BJ (cell line): ENCODE results near the gene JAM3. TPM values are rescaled to one million over a fixed set of nuclear protein-coding genes. Genes with fewer than 3 reads are reported as not detected.
"Not testable (repeated sequence)": the region's sequence is repeated elsewhere in the genome, so short reads cannot be mapped to it uniquely, and the experiment has no call there.

Experiments
- CTCF ChIA-PET: fragments of 350-600 bp; formaldehyde crosslinking; extraction: SDS; loops from one replicate; lab custom pipeline; 2021; ENCODE audit warnings: antibody characterized with exemption, inconsistent platforms; lab: Yijun Ruan, JAX
- POLR2A ChIA-PET: fragments of 300-600 bp; sonication (Branson Sonifier 250); formaldehyde crosslinking; extraction: SDS; loops from one replicate; lab custom pipeline; 2021; ENCODE audit warnings: antibody characterized with exemption; lab: Charles Lee
- DNase-seq: peaks from one replicate; pipeline ENCODE4 v3.0.0-alpha.2; 2011; ENCODE audit warnings: low read depth
- H3K27me3 ChIP-seq: 2 replicates; pipeline ENCODE4 v1.6.0; 2011; ENCODE audit warnings: low read length; ENCODE audit not compliant: control insufficient read depth, insufficient read depth
- H3K36me3 ChIP-seq: 2 replicates; pipeline ENCODE4 v1.5.1; 2011; ENCODE audit warnings: low read length; ENCODE audit not compliant: control insufficient read depth, insufficient read depth
- H3K4me3 ChIP-seq: 2 replicates; pipeline ENCODE4 v1.5.1; 2011; ENCODE audit warnings: low read depth, mild to moderate bottlenecking, control low read depth, low read length
- polyA plus RNA-seq: library from polyadenylated mRNA; depleted of rRNA; stranded (reverse); fragments of >200 nt; gene quantifications from 2 replicates; pipeline ENCODE4 v1.2.3, GENCODE V29; 2011
- TF ChIP-seq, protein P1 (sequence below): IDR thresholded peaks from 2 replicates; pipeline ENCODE4 v1.5.1; 2011; ENCODE audit warnings: low read depth, mild to moderate bottlenecking, control low read depth, inconsistent platforms, low read length, moderate library complexity; ENCODE audit not compliant: insufficient read depth

JAM3 gene
- polyA plus RNA-seq, 1 experiment: 42.3 TPM

DNA sequence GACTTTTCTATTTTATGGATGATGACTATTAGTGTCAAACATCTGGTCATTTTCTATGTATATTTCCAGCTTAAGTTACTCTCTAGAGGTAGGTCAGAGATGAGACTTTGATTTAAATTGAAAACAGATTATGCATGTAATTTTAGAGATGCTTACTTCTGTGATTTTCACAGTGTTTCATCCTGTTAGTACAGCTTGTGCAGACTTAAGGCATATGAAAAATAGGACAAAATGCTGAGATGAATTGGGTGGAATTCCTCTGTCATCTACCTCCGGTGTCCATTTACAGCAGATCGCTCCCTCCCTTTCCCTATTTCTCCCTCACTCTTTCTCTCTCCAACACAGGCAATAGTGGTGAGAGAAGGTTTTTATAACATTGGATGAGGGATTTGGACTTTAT is 14.1 kb downstream of the JAM3 start:
- POLR2A ChIA-PET: interaction anchor here (0.6 kb wide), 1 partner anchor 43 kb away, joined by 3 read pairs; no protein-coding TSS in a partner anchor
- no peaks in the 10 kb centered on the region for H3K27me3 ChIP-seq

GRCh38 chr11:134086376-134086775 is 17.5 kb downstream of the JAM3 start:
- H3K36me3 ChIP-seq: no peaks in the 10 kb centered on the region
- no peak for DNase-seq
- ChIA-PET POLR2A (no interaction called here), CTCF (no interaction called here)
- TF ChIP-seq, protein P1, sequence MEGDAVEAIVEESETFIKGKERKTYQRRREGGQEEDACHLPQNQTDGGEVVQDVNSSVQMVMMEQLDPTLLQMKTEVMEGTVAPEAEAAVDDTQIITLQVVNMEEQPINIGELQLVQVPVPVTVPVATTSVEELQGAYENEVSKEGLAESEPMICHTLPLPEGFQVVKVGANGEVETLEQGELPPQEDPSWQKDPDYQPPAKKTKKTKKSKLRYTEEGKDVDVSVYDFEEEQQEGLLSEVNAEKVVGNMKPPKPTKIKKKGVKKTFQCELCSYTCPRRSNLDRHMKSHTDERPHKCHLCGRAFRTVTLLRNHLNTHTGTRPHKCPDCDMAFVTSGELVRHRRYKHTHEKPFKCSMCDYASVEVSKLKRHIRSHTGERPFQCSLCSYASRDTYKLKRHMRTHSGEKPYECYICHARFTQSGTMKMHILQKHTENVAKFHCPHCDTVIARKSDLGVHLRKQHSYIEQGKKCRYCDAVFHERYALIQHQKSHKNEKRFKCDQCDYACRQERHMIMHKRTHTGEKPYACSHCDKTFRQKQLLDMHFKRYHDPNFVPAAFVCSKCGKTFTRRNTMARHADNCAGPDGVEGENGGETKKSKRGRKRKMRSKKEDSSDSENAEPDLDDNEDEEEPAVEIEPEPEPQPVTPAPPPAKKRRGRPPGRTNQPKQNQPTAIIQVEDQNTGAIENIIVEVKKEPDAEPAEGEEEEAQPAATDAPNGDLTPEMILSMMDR: no peak
- no peak overlapping the region for H3K4me3 ChIP-seq
- no peaks in the 10 kb centered on the region for H3K27me3 ChIP-seq

More for the DNA sequence above, 14.1 kb downstream of the JAM3 start:
- Histone ChIP-seq H3K4me3 (no peak overlapping the region), H3K36me3 (no peaks in the 10 kb centered on the region)
- TF ChIP-seq, protein P1: no peak
- CTCF ChIA-PET: no interaction called here
- no peak for DNase-seq

- H3K4me3 ChIP-seq, POLR2A ChIA-PET, H3K36me3 ChIP-seq, DNase-seq, H3K27me3 ChIP-seq: not testable (repeated sequence)
- CTCF ChIA-PET: interaction anchor here (0.7 kb wide), 1 partner anchor 29 kb away, joined by 4 read pairs; no protein-coding TSS in a partner anchor
These were observed 23.1 kb downstream of the JAM3 start for GRCh38 chr11:134092006-134092405.

GRCh38 chr11:134097166-134097565 is 28.3 kb downstream of the JAM3 start:
- Histone ChIP-seq H3K36me3 (no peaks in the 10 kb centered on the region), H3K27me3 (no peaks in the 10 kb centered on the region), H3K4me3 (no peak overlapping the region)
- ChIA-PET CTCF (no interaction called here), POLR2A (no interaction called here)
- TF ChIP-seq, protein P1: no peak
- no peak for DNase-seq

DNA sequence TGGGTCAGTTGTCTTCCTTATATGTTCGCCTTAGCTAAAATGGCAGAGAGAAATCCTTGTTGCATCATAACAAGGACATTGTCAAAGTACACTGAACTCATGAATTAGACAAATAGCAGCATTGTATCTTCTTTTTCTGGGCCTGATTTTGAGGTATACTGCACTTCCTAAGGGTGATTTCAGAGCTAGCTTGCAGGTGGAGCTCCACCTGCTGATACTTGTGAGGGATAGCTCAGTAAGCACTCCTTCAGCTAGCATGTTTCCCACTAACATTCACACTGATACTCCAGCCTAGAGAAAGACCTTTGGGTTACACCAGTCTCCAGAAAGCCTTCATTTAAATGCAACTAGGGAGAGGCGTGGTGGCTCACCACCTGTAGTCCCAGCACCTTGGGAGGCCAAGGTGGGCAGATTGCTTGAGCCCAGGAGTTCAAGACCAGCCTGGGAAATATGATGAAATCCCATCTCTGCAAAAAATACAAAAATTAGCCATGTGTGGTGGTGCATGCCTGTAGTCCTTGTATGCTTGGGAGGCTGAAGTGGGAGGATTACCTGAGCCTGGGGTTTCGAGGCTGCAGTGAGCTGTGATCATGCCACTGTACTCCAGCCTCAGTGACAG is 29.8 kb downstream of the JAM3 start:
- TF ChIP-seq, protein P1: no peak
- POLR2A ChIA-PET: no interaction called here
- no peak overlapping the region for H3K4me3 ChIP-seq
- CTCF ChIA-PET: no interaction called here
- no peak for DNase-seq
- no peaks in the 10 kb centered on the region for H3K36me3 ChIP-seq
- no peaks in the 10 kb centered on the region for H3K27me3 ChIP-seq

GRCh38 chr11:134100171-134100570 is 31.3 kb downstream of the JAM3 start:
- ChIA-PET CTCF (no interaction called here), POLR2A (no interaction called here)
- Histone ChIP-seq H3K36me3 (no peaks in the 10 kb centered on the region), H3K27me3 (no peaks in the 10 kb centered on the region), H3K4me3 (no peak overlapping the region)
- TF ChIP-seq, protein P1: no peak
- DNase-seq: no peak
